ENCODE data around the gene MAT1A. TPM values are rescaled to one million over a fixed set of nuclear protein-coding genes. Genes with fewer than 3 reads are reported as not detected.
A peak's percentile ranks its signal among the peaks of the same experiment; 100 is the strongest.
"Not testable (repeated sequence)": the region's sequence is repeated elsewhere in the genome, so short reads cannot be mapped to it uniquely, and the experiment has no call there.

The MAT1A gene
- total and polyA plus RNA-seq, 9 of the 15 experiments (the other 6 are each of a cell fraction or from before 2014, with no cell fraction given) = 0.03 to 0.30 (median 0.11) TPM; not detected in 2

GRCh38 chr10:80305989-80306388 lies 16.5 kb upstream of the MAT1A start:
- H3K4me3 ChIP-seq; ATAC-seq; H3K4me2 ChIP-seq (ENCODE audit: insufficient read depth, low read length); POLR2A ChIA-PET; H3K27ac ChIP-seq (ENCODE audit: extremely low read depth, low read depth, low read length); H3K79me2 ChIP-seq (ENCODE audit: control insufficient read depth, insufficient read depth, low read length); H3K4me1 ChIP-seq (replicated peaks in 1 of 2; ENCODE audit: control insufficient read depth in 2 of 2, insufficient read depth in 2 of 2, low read length in 2 of 2); H3K36me3 ChIP-seq (ENCODE audit: control insufficient read depth, insufficient read depth, low read length); H4K20me1 ChIP-seq (replicated peaks; ENCODE audit: control insufficient read depth, insufficient read depth, low read length); BruUV-seq (replicated peaks); CTCF ChIA-PET (ENCODE audit: low intra/inter-chr PET ratio); FAIRE-seq; intact Hi-C loops (cut with micrococcal nuclease); in situ Hi-C loops (cut with MboI); H3K27me3 ChIP-seq (ENCODE audit: control insufficient read depth in 2 of 2, insufficient read depth in 2 of 2, low read length in 2 of 2); H2AFZ ChIP-seq (ENCODE audit: low read depth, low read length); H3K9me1 ChIP-seq (ENCODE audit: control insufficient read depth, insufficient read depth, low read length); DNase-seq (ENCODE audit: extremely low read depth in 1 of 4, low spot score in 3 of 4); H3K9me3 ChIP-seq (replicated peaks; ENCODE audit: control insufficient read depth, insufficient read depth, low read depth, low read length); H3K9ac ChIP-seq (ENCODE audit: insufficient read depth in 1 of 2, low read depth in 2 of 2, low read length in 2 of 2): not testable (repeated sequence)
- 0% methylated on average over 3 of the region's 3 CpGs for whole genome bisulfite sequencing (ENCODE audit: insufficient coverage, low coverage, missing lambda C conversion rate)
- TF ChIP-seq ZNF354B (CRISPR knock-in tag; IDR thresholded peaks at IDR 0.05) (peak; percentile 66), ZNF507 (tag; conservative IDR thresholded peaks at IDR 0.05) (peak; percentile 98)

- H3K79me2 ChIP-seq (ENCODE audit: control insufficient read depth, insufficient read depth, low read length) = no peaks in the 10 kb centered on the region
- BruUV-seq (replicated peaks) = no TSS peak
- DNase-seq (ENCODE audit: extremely low read depth in 1 of 4, low spot score in 3 of 4) = no peak
- TF ChIP-seq SLC30A9 (CRISPR knock-in tag; IDR thresholded peaks at IDR 0.05) = no peak
- no peak overlapping the region for H3K4me3 ChIP-seq
- H3K9me3 ChIP-seq (replicated peaks; ENCODE audit: control insufficient read depth, insufficient read depth, low read depth, low read length) = no peaks in the 10 kb centered on the region
- H3K27ac ChIP-seq (ENCODE audit: extremely low read depth, low read depth, low read length) = no peak overlapping the region
- H3K36me3 ChIP-seq (ENCODE audit: control insufficient read depth, insufficient read depth, low read length) = no peaks in the 10 kb centered on the region
- peaks cover 0 to 17% of the 10 kb centered on the region in 2 experiments; a peak in 4 of 5 replicates for H3K27me3 ChIP-seq (ENCODE audit: control insufficient read depth in 2 of 2, insufficient read depth in 2 of 2, low read length in 2 of 2)
- POLR2A ChIA-PET = interaction anchor here (0.7 kb wide), 1 partner anchor 33 kb away, joined by 5 read pairs; no protein-coding TSS in a partner anchor
- CTCF ChIA-PET (ENCODE audit: low intra/inter-chr PET ratio) = no interaction called here
- intact Hi-C loops (cut with micrococcal nuclease) = no loop called here
- H3K4me2 ChIP-seq (ENCODE audit: insufficient read depth, low read length) = no peak overlapping the region
- H2AFZ ChIP-seq (ENCODE audit: low read depth, low read length) = no peak overlapping the region
- H4K20me1 ChIP-seq (replicated peaks; ENCODE audit: control insufficient read depth, insufficient read depth, low read length) = no peaks in the 10 kb centered on the region
- H3K9ac ChIP-seq (ENCODE audit: insufficient read depth in 1 of 2, low read depth in 2 of 2, low read length in 2 of 2) = no peak overlapping the region
- in situ Hi-C loops (cut with MboI) = no loop called here
- H3K9me1 ChIP-seq (ENCODE audit: control insufficient read depth, insufficient read depth, low read length) = no peaks in the 10 kb centered on the region
- 4% methylated on average over 3 of the region's 3 CpGs for WGBS (ENCODE audit: insufficient coverage, low coverage, missing lambda C conversion rate)
- ATAC-seq = no peak
- no peaks in the 10 kb centered on the region for H3K4me1 ChIP-seq (replicated peaks in 1 of 2; ENCODE audit: control insufficient read depth in 2 of 2, insufficient read depth in 2 of 2, low read length in 2 of 2)
- FAIRE-seq = no peak
These were observed 7.5 kb upstream of the MAT1A start for GRCh38 chr10:80296942-80297341.

Measured in K562 (cell line).